Adrenal gland (tissue), 5 donors: ENCODE results near the gene DEF6.

ENCODE experiments used
- POLR2A ChIP-seq, 2 donors: fragments of 450-650 bp; IDR thresholded peaks; one replicate each; pipeline ENCODE4 v1.6.1; 2017; ENCODE audit warnings: antibody characterized with exemption in 2 of 2, mild to moderate bottlenecking in 2 of 2, moderate library complexity in 1 of 2
- TF ChIP-seq, protein P1 (sequence below), 6 experiments: fragments of 450-650 bp in 4 of 6; fragments of 200-600 bp in 2 of 6; sonication (generic) in 1 of 6; IDR thresholded peaks; 1 replicate in 5 of 6; 2 replicates in 1 of 6; pipeline versions ENCODE4 v1.5.1 to v1.8.0; 2016 to 2021; ENCODE audit warnings: antibody characterized with exemption in 6 of 6, mild to moderate bottlenecking in 2 of 6, moderate library complexity in 1 of 6
- donor health status: DM: no; HTN: no; CAD: no.

GRCh38 chr6:35292494-35292893 is 5.1 kb upstream of the DEF6 start:
- TF ChIP-seq, protein P1, sequence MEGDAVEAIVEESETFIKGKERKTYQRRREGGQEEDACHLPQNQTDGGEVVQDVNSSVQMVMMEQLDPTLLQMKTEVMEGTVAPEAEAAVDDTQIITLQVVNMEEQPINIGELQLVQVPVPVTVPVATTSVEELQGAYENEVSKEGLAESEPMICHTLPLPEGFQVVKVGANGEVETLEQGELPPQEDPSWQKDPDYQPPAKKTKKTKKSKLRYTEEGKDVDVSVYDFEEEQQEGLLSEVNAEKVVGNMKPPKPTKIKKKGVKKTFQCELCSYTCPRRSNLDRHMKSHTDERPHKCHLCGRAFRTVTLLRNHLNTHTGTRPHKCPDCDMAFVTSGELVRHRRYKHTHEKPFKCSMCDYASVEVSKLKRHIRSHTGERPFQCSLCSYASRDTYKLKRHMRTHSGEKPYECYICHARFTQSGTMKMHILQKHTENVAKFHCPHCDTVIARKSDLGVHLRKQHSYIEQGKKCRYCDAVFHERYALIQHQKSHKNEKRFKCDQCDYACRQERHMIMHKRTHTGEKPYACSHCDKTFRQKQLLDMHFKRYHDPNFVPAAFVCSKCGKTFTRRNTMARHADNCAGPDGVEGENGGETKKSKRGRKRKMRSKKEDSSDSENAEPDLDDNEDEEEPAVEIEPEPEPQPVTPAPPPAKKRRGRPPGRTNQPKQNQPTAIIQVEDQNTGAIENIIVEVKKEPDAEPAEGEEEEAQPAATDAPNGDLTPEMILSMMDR (IDR thresholded peaks at IDR 0.05), result no peak
- TF ChIP-seq POLR2A (IDR thresholded peaks at IDR 0.05), result no peak
